NCI-H82 treated with DMSO at 0.1 percent for 48 hours (cell line): ENCODE data around the gene BCAS1.
A peak's percentile ranks its signal among the peaks of the same experiment; 100 is the strongest.
"Not testable (repeated sequence)": the region's sequence is repeated elsewhere in the genome, so short reads cannot be mapped to it uniquely, and the experiment has no call there.

Experiments used
- DNase-seq: peaks from one replicate; lab custom pipeline; 2025; ENCODE audit not compliant: unreplicated experiment; lab: John Stamatoyannopoulos, UW

The BCAS1 gene

DNA sequence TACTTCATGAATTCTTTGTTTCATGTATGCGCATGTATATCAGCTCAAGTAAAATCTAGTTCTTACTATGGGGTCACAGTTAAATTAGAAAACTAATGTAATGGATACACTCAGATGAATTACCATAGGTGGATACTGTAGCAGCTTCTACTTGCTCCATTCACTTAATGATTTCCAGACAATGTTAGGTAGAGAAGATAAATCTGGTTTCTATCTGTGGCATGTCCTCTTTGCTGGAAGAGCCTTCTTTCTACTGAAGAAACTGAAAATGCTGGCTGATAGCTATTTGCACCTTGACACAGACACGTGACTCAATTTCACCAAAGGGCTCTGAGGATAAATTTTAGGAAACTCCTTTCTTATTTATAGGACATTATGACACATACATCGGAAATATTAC lies 49.5 kb downstream of the BCAS1 start:
- DNase-seq: no peak

DNA sequence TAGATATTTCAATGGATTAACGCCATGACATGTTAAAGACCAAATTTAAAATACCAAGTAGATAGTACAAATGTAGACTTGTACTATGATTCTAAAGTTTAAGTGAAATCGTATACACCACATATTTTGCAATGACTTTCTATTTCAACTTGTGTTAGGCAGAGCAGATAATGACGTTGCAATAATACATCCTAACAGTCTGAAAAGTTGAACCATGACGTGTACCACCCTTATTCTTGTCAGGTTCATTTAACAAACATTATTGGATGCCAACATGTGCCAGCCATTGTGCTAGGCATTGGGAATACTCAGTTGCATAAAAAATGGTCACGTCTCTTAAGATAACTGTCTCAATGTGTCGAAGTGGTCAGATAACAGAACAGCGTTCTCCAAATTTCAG lies 50.0 kb downstream of the BCAS1 start:
- DNase-seq: no peak

DNA sequence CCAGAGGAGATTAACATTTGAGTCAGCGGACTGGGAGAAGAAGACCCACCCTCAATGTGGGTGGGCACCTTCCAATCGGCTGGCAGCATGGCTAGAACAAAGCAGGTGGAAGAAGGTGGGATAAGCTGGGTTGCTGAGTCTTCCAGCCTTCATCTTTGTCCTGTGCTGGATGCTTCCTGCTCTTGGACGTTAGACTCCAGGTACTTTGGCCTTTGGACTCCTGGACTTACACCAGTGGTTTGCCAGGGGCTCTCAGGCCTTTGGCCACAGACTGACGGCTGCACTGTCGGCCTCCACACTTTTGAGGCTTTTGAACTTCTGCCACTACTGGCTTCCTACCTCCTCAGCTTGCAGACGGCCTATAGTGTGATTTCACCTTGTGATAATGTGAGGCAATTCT lies 50.8 kb downstream of the BCAS1 start:
- DNase-seq: no peak

DNA sequence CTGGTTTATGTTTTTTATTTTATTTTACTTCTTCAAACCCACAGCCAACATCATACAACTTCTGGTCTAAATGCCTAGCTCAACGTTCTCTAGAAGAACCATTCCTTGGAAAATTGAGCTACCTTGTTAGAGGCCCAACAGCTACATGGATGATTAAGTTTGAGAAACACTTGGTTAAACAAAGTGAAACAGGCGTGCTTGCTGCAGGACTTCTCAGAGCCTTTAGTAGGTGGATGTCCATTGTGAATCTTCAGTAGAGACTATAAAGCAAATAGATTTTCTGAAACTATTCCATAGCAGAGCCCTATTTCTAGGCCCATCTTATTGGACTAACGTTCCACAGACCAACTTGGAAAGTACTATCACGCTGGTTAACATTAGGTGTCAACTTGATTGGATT lies 51.3 kb downstream of the BCAS1 start:
- no peak for DNase-seq

DNA sequence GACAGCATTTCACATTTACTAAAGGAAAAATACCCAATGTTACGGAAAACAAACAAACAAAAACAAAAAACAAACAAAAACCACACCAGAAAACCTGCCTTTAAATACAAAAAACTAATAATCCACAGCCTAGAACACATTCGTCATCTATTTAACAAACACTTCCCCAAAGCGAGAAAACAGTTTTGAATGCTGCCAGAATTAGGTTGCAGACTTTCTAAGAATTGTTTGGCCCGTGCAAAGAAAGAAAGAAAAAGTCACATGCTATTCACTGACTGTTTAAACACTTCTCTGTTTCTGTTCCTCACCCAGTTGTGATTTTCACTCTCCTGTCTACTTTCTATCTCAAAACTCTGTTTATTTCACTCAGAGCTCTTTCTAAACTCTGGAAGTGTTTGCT lies 52.5 kb downstream of the BCAS1 start:
- no peak for DNase-seq

DNA sequence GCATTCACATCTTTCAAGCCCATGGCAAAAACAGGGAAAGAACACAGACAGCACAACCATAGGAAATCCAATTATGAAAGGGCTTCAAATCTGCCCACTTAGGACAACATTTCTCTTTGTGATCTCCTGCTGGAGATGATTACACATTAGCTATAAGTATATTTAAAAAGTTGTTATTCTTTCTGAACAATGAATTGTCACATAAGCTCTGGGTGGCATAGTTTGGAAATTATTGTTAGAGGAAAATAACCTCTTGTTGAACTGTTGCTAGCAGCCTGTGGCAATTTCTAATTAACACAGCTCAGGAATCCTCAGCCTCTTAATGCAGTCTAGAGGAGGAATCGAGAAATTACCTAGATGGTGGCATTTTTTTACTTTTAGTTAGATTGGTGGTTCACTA lies 54.9 kb downstream of the BCAS1 start:
- DNase-seq: peak; percentile 71

DNA sequence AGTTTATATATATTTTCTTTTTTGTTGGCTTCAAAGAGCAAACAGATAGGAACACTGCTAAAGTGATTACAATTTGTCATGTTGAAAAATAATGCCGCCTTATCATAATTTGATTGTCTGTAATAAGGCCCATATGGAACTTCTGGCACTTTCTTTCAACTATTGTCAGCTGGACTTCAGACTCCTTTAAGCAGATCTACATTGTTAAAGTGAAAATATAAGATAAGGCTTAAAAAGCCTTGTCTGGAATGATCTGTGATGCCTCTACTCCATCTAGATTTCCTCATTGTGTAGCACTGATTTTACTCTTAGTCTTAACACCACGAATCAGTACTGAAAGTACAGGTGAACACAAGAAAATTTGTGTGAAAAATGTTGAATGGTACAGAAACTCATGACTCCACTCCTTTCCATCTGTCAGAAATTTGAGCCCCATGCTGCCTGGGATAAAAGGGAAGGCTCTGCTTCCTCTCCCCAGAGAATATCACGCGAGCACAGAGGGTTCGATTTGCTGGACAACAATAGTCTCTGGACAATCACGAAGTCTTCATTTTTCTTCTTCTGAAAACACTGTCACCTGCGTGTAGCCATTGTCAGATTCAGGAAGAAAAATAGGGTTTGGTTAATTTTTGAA lies 56.0 kb downstream of the BCAS1 start:
- DNase-seq: peak; percentile 49

DNA sequence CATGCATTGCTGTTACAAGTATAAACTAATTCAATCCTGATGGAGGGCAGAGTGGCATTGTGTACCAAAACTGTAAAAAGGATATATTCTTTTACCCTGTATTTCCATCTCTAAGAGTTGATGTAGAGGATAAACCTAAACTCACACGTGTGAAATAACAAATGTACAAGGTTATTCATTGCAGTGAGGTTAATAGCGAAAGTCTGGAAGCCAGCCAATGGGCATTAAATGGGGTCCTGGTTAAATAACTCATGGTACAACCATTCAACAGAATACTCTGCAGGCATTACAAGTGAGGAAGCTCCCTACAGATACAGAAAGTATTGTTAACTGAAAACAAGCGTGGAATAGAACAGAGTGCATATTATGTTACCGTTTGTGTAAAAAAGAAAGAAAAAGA lies 56.9 kb downstream of the BCAS1 start:
- DNase-seq: no peak

DNA sequence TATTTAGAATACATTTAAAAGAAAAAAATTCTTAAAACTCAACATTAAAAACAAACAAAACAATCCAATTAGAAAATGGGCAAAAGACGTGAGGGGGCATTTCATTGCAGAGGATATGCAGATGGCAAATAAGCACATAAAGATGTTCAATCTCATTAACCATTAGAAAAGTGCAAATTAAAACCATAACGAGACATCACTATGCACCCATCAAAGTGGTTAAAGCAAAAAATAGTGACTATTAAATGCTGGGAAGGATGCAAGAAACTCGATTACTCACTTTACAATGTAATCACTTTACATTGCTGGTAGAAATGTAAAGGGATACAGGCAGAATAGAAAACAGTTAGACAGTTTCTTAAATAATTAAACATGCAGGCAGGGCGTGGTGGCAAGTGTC lies 59.0 kb downstream of the BCAS1 start:
- DNase-seq: no peak

DNA sequence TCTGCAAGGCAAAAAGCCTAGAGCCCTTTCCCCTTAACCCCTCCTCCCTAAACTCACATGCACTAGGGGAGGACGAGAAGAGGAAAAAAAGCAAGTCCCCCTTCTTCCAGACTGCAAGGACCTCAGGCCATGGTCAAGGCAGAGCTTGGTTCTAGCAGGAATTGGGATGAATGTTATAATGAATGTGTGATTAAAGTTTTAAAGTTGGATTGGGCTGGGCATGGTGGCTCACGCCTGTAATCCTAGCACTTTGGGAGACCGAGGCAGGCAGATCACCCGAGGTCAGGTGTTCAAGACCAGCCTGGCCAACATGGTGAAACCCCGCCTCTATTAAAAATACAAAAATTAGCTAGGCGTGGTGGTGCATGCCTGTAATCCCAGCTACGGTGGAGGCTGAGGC lies 64.2 kb downstream of the BCAS1 start:
- not testable (repeated sequence) for DNase-seq

DNA sequence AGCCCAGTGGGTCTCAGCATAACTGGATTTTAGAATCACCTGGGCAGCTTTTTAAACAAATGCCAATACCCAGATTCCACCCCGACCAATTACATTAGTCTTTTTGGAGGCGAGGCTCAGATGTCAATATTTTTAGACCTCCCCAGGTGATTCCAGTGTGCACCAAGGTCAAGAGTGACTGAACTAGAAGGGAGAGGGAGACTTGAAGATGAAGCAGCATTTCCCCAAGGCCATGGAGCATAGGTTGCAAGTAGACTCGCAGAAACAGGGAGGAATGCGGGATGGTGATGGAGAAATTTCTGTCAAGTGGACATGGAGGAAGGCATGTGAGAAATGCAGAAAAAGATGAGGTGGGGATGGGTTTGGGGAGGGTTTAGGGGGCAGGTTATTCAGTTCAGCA lies 64.9 kb downstream of the BCAS1 start:
- DNase-seq: no peak

DNA sequence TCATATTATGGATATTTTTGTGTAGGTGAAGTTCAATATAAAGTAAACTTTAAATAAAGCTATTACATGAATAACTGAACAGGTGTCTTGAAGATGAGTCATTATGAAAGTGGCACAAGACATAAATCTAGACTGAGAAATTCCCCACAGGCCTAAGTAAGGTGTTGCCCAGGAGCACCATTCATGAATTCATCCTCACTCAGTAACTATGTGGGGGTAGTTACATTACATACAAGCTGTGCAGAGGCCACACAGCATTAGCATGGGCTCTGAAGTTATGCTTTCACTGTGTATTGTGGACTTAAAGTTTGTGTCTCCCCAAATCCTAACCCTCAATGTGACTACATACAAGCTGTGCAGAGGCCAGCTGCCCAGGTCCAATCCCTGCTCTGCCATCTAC lies 65.9 kb downstream of the BCAS1 start:
- no peak for DNase-seq

DNA sequence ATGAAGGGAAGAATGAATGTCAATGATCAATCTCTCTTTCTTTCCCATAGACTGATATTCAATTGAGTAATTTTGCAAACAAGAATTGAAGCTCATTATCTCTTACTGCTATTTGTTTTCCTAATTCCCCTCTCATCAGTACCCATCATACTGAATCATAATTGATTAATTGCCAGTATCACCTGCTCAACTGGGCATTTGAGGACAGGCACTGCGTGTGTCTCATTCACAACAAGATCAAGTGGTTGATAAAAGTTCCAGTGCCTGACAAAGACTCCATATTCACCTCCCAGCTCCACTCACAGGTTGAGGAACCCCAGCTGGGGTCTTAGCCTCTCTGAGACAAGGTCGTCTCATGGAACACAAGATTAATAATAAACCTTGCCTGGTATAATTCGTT lies 67.7 kb downstream of the BCAS1 start:
- no peak for DNase-seq

DNA sequence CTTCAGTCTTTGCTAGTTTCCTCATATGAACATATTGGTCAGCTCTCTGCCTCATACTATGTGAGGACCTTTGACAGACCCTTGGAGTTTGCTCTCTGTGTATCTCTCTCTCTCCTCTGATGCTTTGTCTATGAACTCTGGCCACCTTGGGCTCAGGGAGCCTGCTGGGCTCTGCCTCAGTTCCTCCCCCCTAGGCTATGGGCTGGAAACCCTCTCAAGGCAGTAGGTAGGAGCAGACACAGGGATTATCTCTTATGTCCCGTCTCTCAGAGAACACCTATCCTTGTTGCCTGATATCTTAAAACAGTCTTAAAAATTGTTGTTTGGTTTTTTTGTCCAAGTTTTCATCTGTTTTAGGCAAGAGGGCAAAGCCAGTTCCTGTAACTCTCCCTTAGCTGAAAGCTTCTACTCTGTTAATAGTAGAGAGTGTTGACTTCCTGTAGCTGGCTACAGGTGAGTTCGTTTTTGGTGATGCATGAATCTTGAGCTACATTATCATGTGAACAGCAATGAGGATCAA lies 68.3 kb downstream of the BCAS1 start:
- DNase-seq: no peak

DNA sequence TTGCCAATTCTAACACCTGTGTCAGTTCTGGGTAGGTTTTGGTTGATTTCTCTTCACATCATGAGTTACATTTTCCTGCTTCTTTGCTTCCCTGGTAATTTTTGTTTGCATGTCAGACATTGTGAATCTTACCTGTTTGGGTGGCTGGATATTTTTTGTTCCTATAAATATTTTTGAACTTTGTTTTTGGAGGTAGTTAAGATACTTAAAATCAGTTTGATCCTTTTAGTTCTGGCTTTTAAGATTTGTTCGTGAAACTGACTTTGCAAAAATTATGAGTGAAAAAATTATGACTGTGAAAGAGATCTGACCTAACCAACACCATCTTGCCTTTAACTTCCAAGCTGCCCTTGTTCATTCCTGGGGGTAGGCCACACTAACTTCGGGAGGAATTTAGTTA lies 69.5 kb downstream of the BCAS1 start:
- no peak for DNase-seq

DNA sequence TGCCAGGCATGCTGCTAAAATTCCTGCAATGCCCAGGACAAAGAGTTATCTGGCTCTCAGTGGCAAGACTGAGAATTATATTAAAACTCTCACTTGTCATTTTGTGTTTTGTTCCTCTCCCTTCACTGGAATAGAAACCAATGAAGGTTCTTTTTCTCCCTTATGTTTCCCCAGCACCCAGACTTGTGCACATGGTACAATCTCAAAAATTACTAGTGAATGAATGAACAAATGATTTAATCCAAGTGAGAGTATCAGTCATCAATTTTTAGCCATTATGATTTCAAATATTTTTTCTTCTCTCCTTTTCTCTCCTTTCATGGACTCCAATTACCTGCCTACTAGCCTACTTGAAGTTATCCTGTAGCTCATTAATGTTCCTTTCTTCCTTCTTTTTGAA lies 70.1 kb downstream of the BCAS1 start:
- no peak for DNase-seq

DNA sequence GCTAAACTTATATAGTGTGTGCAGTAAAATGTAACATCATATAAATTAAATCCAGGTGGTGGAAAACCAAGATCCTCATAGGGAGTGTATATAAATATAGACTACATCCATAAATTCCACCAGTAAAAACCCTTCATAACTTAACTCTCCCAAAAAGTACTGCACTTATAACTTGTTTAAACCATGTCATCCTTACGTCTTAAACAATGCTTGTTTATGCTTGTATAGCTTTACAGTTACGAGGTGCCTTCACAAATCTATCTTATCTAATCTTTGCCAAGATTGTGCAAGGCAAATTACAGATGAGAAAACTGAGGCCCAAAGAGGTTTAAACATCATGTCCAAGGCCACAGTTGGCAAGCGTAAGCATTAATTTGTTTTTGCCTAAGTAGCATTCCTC lies 71.3 kb downstream of the BCAS1 start:
- DNase-seq: no peak

DNA sequence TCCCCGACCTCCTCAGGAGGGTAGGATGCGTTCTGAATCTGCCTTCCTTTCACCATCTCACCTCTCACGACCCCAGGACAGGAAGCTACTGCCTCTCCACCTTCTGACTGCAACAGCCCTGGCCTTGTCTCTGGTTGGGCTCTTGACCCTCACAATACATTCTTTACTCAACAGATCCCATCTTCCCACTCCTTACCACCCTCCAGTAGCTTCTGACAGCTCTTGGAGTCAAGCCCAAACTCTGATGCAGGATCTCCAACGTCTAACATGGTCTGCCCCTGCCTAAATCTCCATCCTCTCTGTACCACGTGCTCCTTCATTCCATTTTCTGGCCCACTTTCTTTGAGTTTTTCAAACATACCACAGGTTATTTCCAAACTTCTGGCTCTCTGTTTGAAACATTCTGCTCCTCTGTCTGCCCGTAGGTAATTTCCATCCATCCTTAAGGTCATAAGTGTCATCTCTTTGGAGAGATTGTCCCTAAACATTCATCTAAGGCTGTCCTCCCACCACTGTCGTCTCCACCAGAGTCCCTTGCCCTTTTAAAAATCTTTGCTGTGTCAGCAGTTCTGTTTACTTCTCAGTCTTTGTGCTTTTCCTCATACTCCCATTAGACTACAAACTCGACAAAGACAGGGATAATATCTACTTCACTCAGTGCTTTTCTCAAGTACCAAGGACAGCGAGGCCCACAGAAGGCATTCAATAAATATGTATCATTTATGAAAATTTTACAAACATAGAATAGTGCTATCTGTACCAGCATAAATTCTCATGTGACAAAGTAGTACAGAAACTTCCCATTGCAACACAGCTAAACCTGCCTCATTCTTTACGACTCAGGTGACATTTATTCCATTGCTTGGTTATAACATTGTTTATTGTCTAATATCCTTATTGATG lies 73.6 kb downstream of the BCAS1 start:
- no peak for DNase-seq

DNA sequence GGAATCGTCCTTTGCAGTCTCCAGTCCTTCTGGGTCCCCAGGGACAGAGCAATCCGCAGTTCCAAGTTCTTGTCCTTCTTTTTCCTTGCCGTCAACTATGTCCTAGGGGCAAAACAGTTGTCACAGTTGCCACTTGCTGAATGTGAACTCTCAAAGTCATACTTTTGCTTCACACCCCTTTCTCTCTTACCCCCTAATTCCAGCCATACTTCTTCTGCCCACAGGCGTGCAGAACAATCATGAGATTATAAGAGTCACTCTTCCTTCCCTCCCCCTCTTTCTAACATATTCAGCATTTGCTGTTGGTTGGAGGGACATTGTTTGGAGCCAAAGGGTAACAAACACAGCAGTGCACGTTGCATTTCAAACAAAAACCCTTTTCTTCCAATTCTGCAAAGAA lies 74.4 kb downstream of the BCAS1 start:
- DNase-seq: no peak

DNA sequence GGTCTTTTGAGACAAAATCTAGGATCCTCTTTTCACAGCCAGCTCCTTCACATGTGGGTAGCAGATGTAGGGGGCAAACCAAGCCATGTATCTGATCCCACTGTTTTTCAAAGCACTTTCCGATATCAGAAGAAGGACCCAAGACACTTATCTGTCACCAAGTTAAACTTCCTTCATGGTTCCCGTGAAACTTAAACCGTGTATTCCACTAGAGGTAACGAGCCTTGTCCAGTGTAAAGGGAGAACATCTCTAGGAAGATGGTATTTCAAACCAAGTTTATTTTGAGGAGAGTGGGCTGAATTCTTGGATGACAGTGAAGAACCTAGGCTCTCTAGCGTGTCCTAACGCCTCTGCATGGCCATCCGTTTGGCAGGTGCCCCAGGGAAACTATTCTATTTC lies 76.3 kb downstream of the BCAS1 start:
- DNase-seq: no peak

DNA sequence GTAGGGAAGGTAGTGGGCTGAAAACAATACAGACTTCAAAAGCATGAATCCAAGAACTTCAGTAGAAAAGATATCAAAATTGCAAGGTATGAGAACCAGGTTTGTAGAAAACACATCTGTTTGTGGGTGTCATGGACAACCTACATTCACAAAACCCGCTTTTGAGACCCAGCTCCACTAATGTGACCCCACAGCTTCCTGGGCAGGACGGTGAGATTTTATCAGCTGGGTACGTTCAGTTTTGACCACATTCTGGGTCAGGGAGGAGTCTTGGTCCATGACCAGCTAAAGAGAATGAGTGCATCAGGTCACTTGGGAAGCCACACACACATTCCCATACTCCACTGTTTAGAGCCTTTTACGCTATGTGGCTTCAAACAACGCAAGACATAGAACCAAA lies 77.1 kb downstream of the BCAS1 start:
- DNase-seq: no peak

DNA sequence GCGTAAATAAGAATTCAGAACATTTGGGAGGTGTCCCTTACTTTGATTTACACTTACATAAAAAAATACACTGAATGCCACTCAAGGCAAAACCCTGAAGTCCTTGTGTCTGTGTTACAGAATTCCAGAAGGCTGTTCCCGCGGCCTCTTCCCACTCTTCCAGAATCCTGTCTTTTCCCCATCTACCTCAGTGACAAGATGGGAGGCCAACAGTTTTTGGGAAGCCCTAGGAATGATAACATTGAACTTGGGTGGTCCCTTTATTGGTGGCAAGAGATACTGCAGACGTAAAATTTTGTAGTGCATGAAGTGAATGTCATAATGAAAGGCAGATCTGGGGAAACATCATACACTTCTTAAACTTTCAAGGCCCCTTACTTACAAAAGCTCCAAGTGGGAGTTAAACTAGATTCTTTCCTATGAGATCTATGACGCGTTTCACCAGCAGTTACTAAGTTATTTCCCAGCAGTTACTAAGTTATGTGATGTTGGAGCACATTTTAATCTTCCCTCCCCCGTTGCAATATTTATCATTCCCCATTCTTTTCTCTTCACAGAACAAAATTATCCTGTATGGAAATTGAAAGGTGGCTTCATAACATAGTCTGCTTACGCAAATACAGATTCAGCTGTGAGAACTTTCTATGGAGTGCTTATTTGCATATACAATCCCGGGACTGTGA lies 79.5 kb downstream of the BCAS1 start:
- DNase-seq: no peak
